Sigmoid colon (tissue), 7 donors: Measurements from ENCODE around the gene INVS. TPM values are rescaled to one million over a fixed set of nuclear protein-coding genes. Genes with fewer than 3 reads are reported as not detected.
"Not testable (repeated sequence)": the region's sequence is repeated elsewhere in the genome, so short reads cannot be mapped to it uniquely, and the experiment has no call there.

ENCODE experiments used
- DNase-seq: peaks from one replicate; pipeline ENCODE4 v3.0.0-alpha.2; 2019
- H3K27ac ChIP-seq, 4 donors: fragments of 200-600 bp; sonication (generic); one replicate each; pipeline ENCODE4 v1.5.1; 2016 to 2019; ENCODE audit warnings: mild to moderate bottlenecking in 1 of 4
- H3K27me3 ChIP-seq, 3 donors: fragments of 200-600 bp; sonication (generic); one replicate each; pipeline ENCODE4 v1.5.1; 2019; ENCODE audit warnings: mild to moderate bottlenecking in 1 of 3
- H3K36me3 ChIP-seq, 4 donors: fragments of 200-600 bp; sonication (generic); one replicate each; pipeline ENCODE4 v1.5.1; 2016 to 2019
- H3K4me1 ChIP-seq, 4 donors: fragments of 200-600 bp; sonication (generic); one replicate each; pipeline ENCODE4 v1.5.1; 2017 to 2019
- H3K4me3 ChIP-seq, 4 donors: fragments of 200-600 bp; sonication (generic); one replicate each; pipeline ENCODE4 v1.5.1; 2017 to 2019; ENCODE audit warnings: mild to moderate bottlenecking in 2 of 4, moderate library complexity in 1 of 4
- H3K9me3 ChIP-seq, 4 donors: fragments of 200-600 bp in 3 of 4; sonication (generic) in 3 of 4; one replicate each; pipeline versions ENCODE4 v1.5.1 to v1.6.1; 2013 to 2019
- CTCF ChIP-seq, 4 experiments: fragments of 450-650 bp in 3 of 4; fragments of 200-600 bp in 1 of 4; IDR thresholded peaks; one replicate each; pipeline ENCODE4 v1.5.1; 2016 to 2019; ENCODE audit warnings: antibody characterized with exemption in 4 of 4, mild to moderate bottlenecking in 3 of 4, moderate library complexity in 2 of 4
- EP300 ChIP-seq, 4 donors: sonication (generic); formaldehyde crosslinking; IDR thresholded peaks; one replicate each; pipeline ENCODE4 v1.6.1; 2017; ENCODE audit warnings: antibody characterized with exemption in 4 of 4
- POLR2A ChIP-seq, 2 donors: fragments of 450-650 bp; IDR thresholded peaks; one replicate each; pipeline ENCODE4 v1.6.1; 2016; ENCODE audit warnings: antibody characterized with exemption in 2 of 2, mild to moderate bottlenecking in 2 of 2, moderate library complexity in 2 of 2
- POLR2AphosphoS5 ChIP-seq, 4 donors: sonication (generic); formaldehyde crosslinking; IDR thresholded peaks; one replicate each; pipeline ENCODE4 v1.6.1; 2017; ENCODE audit warnings: antibody characterized with exemption in 4 of 4
- WGBS, 2 donors: extraction: QIAGEN DNeasy Blood & Tissue Kit; methylation state at CpG; one replicate each; pipeline ENCODE4 v1.1.7; 2013; 5-methylcytosine and 5-hydroxymethylcytosine counted together
- intact Hi-C: fragments of 100-400 bp; cut with DNase I; formaldehyde crosslinking; loops from one replicate; pipeline ENCODE4 v1.15.1; 2023
- polyA plus RNA-seq, 3 donors: library from polyadenylated mRNA; stranded (reverse); fragments of 200-250 nt; gene quantifications; one replicate each; pipeline ENCODE4 v1.2.3, GENCODE V29; 2013
- total RNA-seq, 4 donors: library from RNA; depleted of rRNA; stranded (reverse); fragments of >200 nt; gene quantifications; one replicate each; pipeline ENCODE4 v1.1.0, GENCODE V29; 2016
- donor health status: healthy with polysubstance abuse.
- donor health status: Bipolar disorder and iron deficiency.
- donor health status: healthy.

Gene INVS
- total and polyA plus RNA-seq, 7 donors, result 1.2 to 41.3 (median 27.4) TPM

- H3K4me3 ChIP-seq, result no peak overlapping the region
- intact Hi-C loops, result no loop called here
- DNase-seq, result no peak
- 23 to 72% methylated on average over 2 of the region's 2 CpGs for WGBS, 2 donors
- H3K9me3 ChIP-seq, result no peaks in the 10 kb centered on the region
- no peaks in the 10 kb centered on the region for H3K36me3 ChIP-seq
- H3K4me1 ChIP-seq, result peaks cover 0 to 10% (median 6%) of the 10 kb centered on the region in 4 donors
- TF ChIP-seq POLR2AphosphoS5 (IDR thresholded peaks at IDR 0.05), result no peak
- TF ChIP-seq CTCF (IDR thresholded peaks at IDR 0.05), result no peak
- TF ChIP-seq EP300 (IDR thresholded peaks at IDR 0.05), result no peak
- TF ChIP-seq POLR2A (IDR thresholded peaks at IDR 0.05), result no peak
- no peaks in the 10 kb centered on the region for H3K27me3 ChIP-seq
- H3K27ac ChIP-seq, result no peak overlapping the region
Observed at GRCh38 chr9:100072805-100073204, 26.2 kb upstream of the INVS start.

GRCh38 chr9:100074093-100074492, 24.9 kb upstream of the INVS start:
- Histone ChIP-seq H3K4me3 (no peak overlapping the region), H3K9me3 (no peaks in the 10 kb centered on the region), H3K36me3 (no peaks in the 10 kb centered on the region), H3K27me3 (no peaks in the 10 kb centered on the region), H3K27ac (no peak overlapping the region), H3K4me1 (peaks cover 0 to 10% (median 6%) of the 10 kb centered on the region in 4 donors)
- WGBS, 2 donors, result 80 to 86% methylated on average over 6 of the region's 6 CpGs
- TF ChIP-seq POLR2AphosphoS5 (IDR thresholded peaks at IDR 0.05) (no peak), EP300 (IDR thresholded peaks at IDR 0.05) (no peak), POLR2A (IDR thresholded peaks at IDR 0.05) (no peak), CTCF (IDR thresholded peaks at IDR 0.05) (no peak)
- intact Hi-C loops, result no loop called here
- no peak for DNase-seq

- TF ChIP-seq POLR2A (IDR thresholded peaks at IDR 0.05), result no peak
- TF ChIP-seq EP300 (IDR thresholded peaks at IDR 0.05), result no peak
- no peak for TF ChIP-seq POLR2AphosphoS5 (IDR thresholded peaks at IDR 0.05)
- no peak for TF ChIP-seq CTCF (IDR thresholded peaks at IDR 0.05)
- DNase-seq, result no peak
- intact Hi-C loops, result no loop called here
- no peaks in the 10 kb centered on the region for H3K36me3 ChIP-seq
- no peak overlapping the region for H3K27ac ChIP-seq
- 97 to 99% methylated on average over 6 of the region's 6 CpGs for WGBS, 2 donors
- peaks cover 0 to 10% (median 6%) of the 10 kb centered on the region in 4 donors for H3K4me1 ChIP-seq
- no peak overlapping the region for H3K4me3 ChIP-seq
- H3K27me3 ChIP-seq, result no peaks in the 10 kb centered on the region
- no peaks in the 10 kb centered on the region for H3K9me3 ChIP-seq
Observed at GRCh38 chr9:100074989-100075388, 24.1 kb upstream of the INVS start.

- H3K36me3 ChIP-seq, H3K27ac ChIP-seq, H3K4me3 ChIP-seq, intact Hi-C loops, DNase-seq, H3K9me3 ChIP-seq, H3K27me3 ChIP-seq: not testable (repeated sequence)
- peaks cover 0 to 10% (median 7%) of the 10 kb centered on the region in 4 donors for H3K4me1 ChIP-seq
- WGBS, 2 donors, result 95 to 97% methylated on average over 4 of the region's 4 CpGs
Observed at GRCh38 chr9:100076256-100076655, 22.8 kb upstream of the INVS start.

GRCh38 chr9:100082782-100083181, 16.3 kb upstream of the INVS start:
- Histone ChIP-seq H3K27me3 (no peaks in the 10 kb centered on the region), H3K9me3 (no peaks in the 10 kb centered on the region), H3K36me3 (no peaks in the 10 kb centered on the region), H3K4me3 (no peak overlapping the region), H3K4me1 (peaks cover 0 to 31% (median 12%) of the 10 kb centered on the region in 4 donors), H3K27ac (no peak overlapping the region)
- DNase-seq, result no peak
- intact Hi-C loops, result no loop called here
- TF ChIP-seq POLR2AphosphoS5 (IDR thresholded peaks at IDR 0.05) (no peak), POLR2A (IDR thresholded peaks at IDR 0.05) (no peak), EP300 (IDR thresholded peaks at IDR 0.05) (no peak), CTCF (IDR thresholded peaks at IDR 0.05) (no peak)
